SK-N-MC (cell line): ENCODE measurements around the gene ATP8B3.

Experiments used
- DNase-seq: peaks from one replicate; pipeline ENCODE4 v3.0.0-alpha.2; 2011; ENCODE audit warnings: low read depth, low spot score
- H3K27ac ChIP-seq: fragments of 200-600 bp; sonication (generic); 2 replicates; pipeline ENCODE4 v1.5.1; 2016; ENCODE audit warnings: mixed run types
- H3K36me3 ChIP-seq: fragments of 200-600 bp; sonication (generic); 2 replicates; pipeline ENCODE4 v1.6.1; 2017; ENCODE audit warnings: antibody characterized with exemption, low read length, mixed read lengths; ENCODE audit not compliant: insufficient read depth
- H3K4me3 ChIP-seq: fragments of 200-600 bp; sonication (generic); 2 replicates; pipeline ENCODE4 v1.5.1; 2016
- H3K9ac ChIP-seq: fragments of 200-600 bp; sonication (generic); 2 replicates; pipeline ENCODE4 v1.8.0; 2017; ENCODE audit warnings: mixed run types, mixed read lengths; ENCODE audit not compliant: insufficient read length
- H3K9me3 ChIP-seq: fragments of 200-600 bp; sonication (generic); 2 replicates; pipeline ENCODE4 v1.6.1; 2017; ENCODE audit warnings: low read depth, mild to moderate bottlenecking, antibody characterized with exemption, low read length, moderate library complexity, mixed read lengths
- EZH2 ChIP-seq: fragments of 200-600 bp; sonication (generic); IDR thresholded peaks from one replicate; pipeline ENCODE4 v1.6.1; 2017; ENCODE audit warnings: antibody characterized with exemption
- FOXP2 ChIP-seq: optimal IDR thresholded peaks from 2 replicates; pipeline ENCODE3; 2011; ENCODE audit warnings: mild to moderate bottlenecking, moderate library complexity; ENCODE audit not compliant: insufficient read depth; ENCODE audit errors: extremely low read length, control extremely low read depth
- POLR2AphosphoS5 ChIP-seq: IDR thresholded peaks from 2 replicates; pipeline ENCODE4 v1.6.1; 2012; ENCODE audit warnings: mild to moderate bottlenecking, low read depth, low read length, borderline replicate concordance

The ATP8B3 gene

GRCh38 chr19:1758959-1759903, 52.8 kb downstream of the ATP8B3 start:
- no peak for DNase-seq

GRCh38 chr19:1758231-1758577, 53.9 kb downstream of the ATP8B3 start:
- H3K9me3 ChIP-seq: no peaks in the 10 kb centered on the region
- H3K9ac ChIP-seq: no peak overlapping the region
- TF ChIP-seq FOXP2: no peak
- TF ChIP-seq EZH2: no peak
- no peak for TF ChIP-seq POLR2AphosphoS5
- no peaks in the 10 kb centered on the region for H3K36me3 ChIP-seq
- H3K4me3 ChIP-seq: no peak overlapping the region
- no peak overlapping the region for H3K27ac ChIP-seq
- no peak for DNase-seq

More at GRCh38 chr19:1758959-1759903, 52.8 kb downstream of the ATP8B3 start:
- Histone ChIP-seq H3K4me3 (no peak overlapping the region), H3K9ac (no peak overlapping the region), H3K36me3 (no peaks in the 10 kb centered on the region), H3K9me3 (no peaks in the 10 kb centered on the region), H3K27ac (no peak overlapping the region)
- TF ChIP-seq EZH2 (peak; percentile 66), POLR2AphosphoS5 (no peak), FOXP2 (no peak)

- no peak for TF ChIP-seq EZH2
- no peak for TF ChIP-seq POLR2AphosphoS5
- no peak for TF ChIP-seq FOXP2
- Histone ChIP-seq H3K36me3 (no peaks in the 10 kb centered on the region), H3K27ac (no peak overlapping the region), H3K9me3 (no peaks in the 10 kb centered on the region), H3K9ac (no peak overlapping the region), H3K4me3 (no peak overlapping the region)
- DNase-seq: no peak
Measured at GRCh38 chr19:1757468-1758230, 54.4 kb downstream of the ATP8B3 start.

GRCh38 chr19:1756705-1757465, 55.2 kb downstream of the ATP8B3 start:
- H3K9ac ChIP-seq: no peak overlapping the region
- TF ChIP-seq FOXP2: no peak
- no peak for TF ChIP-seq EZH2
- TF ChIP-seq POLR2AphosphoS5: no peak
- H3K9me3 ChIP-seq: no peaks in the 10 kb centered on the region
- H3K27ac ChIP-seq: no peak overlapping the region
- H3K36me3 ChIP-seq: no peaks in the 10 kb centered on the region
- no peak for DNase-seq
- H3K4me3 ChIP-seq: no peak overlapping the region

GRCh38 chr19:1756264-1756663, 55.8 kb downstream of the ATP8B3 start:
- DNase-seq: no peak
- TF ChIP-seq POLR2AphosphoS5: no peak
- no peak for TF ChIP-seq FOXP2
- TF ChIP-seq EZH2: no peak
- no peak overlapping the region for H3K4me3 ChIP-seq
- H3K9me3 ChIP-seq: no peaks in the 10 kb centered on the region
- no peaks in the 10 kb centered on the region for H3K36me3 ChIP-seq
- no peak overlapping the region for H3K9ac ChIP-seq
- H3K27ac ChIP-seq: no peak overlapping the region

- TF ChIP-seq EZH2 (no peak), FOXP2 (no peak), POLR2AphosphoS5 (no peak)
- no peak for DNase-seq
- Histone ChIP-seq H3K27ac (no peak overlapping the region), H3K4me3 (no peak overlapping the region), H3K9ac (no peak overlapping the region), H3K9me3 (no peaks in the 10 kb centered on the region), H3K36me3 (no peaks in the 10 kb centered on the region)
Measured at GRCh38 chr19:1755467-1756171, 56.5 kb downstream of the ATP8B3 start.

- Histone ChIP-seq H3K36me3 (no peaks in the 10 kb centered on the region), H3K9ac (no peak overlapping the region), H3K9me3 (no peaks in the 10 kb centered on the region), H3K27ac (no peak overlapping the region), H3K4me3 (no peak overlapping the region)
- TF ChIP-seq EZH2 (no peak), POLR2AphosphoS5 (no peak), FOXP2 (no peak)
- DNase-seq: no peak
Measured at GRCh38 chr19:1754636-1755466, 57.2 kb downstream of the ATP8B3 start.
